ENCODE results near the gene ANKRD11.
"Not testable (repeated sequence)": the region's sequence is repeated elsewhere in the genome, so short reads cannot be mapped to it uniquely, and the experiment has no call there.

Gene ANKRD11

GRCh38 chr16:89449726-89450335, 40.5 kb downstream of the ANKRD11 start:
- DNase-seq, result no peak

- no peak for DNase-seq
These were observed 41.7 kb downstream of the ANKRD11 start for GRCh38 chr16:89448656-89449055.

GRCh38 chr16:89446975-89447293, 43.4 kb downstream of the ANKRD11 start:
- no peak for DNase-seq

- no peak for DNase-seq
These were observed 44.0 kb downstream of the ANKRD11 start for GRCh38 chr16:89446136-89446974.

DNA sequence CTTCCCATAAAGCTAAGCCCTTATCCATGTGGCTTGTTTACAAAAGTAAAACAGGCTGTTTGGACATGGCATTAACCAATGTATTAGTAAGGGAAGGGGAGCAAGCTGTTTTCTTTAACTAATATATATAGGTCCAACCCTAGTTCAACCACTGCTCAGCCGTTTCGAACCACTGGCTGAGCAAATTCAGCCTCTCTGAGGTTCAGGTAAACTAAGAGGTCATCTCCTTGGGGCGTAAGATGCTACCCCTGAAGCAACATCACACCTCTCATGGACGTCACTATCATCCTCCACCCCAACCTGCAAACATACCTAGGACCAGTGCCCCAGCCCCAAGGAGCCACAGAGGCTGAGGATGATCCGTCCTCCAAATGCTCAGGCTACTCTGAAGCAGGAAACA, 45.2 kb downstream of the ANKRD11 start:
- no peak for DNase-seq

DNA sequence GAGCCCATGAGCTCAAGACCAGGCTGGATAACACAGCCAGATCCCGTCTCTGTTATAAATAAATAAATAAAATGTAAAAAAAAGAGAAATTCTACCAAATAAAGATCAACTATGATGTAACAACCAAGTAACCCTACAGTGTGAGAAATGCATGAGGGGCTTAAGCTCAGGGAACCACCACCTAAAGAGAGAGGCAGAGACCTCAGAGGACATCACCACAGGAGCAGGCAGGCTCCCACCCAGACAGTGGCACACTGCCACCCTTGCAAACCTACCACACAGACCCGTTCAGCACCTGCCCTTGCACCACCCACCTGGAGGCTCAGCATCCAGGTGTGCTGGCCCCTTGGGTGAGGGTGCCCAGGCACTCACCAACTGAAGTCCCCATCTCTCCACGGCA, 45.6 kb downstream of the ANKRD11 start:
- no peak for DNase-seq

GRCh38 chr16:89444151-89444723, 46.1 kb downstream of the ANKRD11 start:
- no peak for DNase-seq

DNA sequence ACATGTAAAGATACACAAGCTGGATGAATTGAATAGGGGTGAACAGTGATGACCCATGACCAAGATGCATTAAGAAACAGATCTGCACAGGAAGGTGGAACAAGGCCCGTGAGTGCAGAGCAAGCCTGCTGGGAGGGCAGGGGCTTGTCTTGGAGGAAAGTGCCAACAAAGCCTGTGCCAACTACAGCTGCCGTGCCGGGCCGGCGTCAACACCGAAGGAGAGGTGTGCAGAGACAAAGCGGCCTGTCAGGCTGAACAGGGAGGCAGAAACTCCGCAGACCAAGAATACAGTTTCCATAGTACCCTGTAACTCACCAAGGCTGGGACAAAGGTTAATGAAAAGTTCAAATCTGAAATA, 46.7 kb downstream of the ANKRD11 start:
- DNase-seq, result no peak

GRCh38 chr16:89442990-89443726, 47.2 kb downstream of the ANKRD11 start:
- DNase-seq, result no peak

- DNase-seq, result no peak
These were observed 47.8 kb downstream of the ANKRD11 start for GRCh38 chr16:89442588-89442987.

DNA sequence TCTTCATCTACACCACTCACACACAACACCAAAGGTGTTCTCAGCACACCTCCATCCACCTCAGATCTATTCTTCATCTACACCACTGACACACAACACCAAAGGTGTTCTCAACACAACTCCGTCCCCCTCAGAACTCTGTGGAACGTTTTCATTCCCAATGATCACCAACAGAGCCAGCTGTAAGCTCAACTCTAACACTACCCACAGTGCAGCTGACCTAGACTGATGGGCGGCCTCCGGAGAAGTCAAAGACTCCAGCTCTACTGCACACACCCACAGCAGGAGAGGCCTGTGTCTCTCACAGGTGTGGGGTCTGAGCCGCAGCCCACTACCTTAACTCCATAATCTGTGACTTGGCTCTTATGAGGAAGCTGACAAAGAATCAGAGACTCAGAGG, 50.7 kb downstream of the ANKRD11 start:
- DNase-seq, result no peak

GRCh38 chr16:89437991-89438390, 52.4 kb downstream of the ANKRD11 start:
- DNase-seq, result no peak

GRCh38 chr16:89437251-89437987, 52.9 kb downstream of the ANKRD11 start:
- no peak for DNase-seq

DNA sequence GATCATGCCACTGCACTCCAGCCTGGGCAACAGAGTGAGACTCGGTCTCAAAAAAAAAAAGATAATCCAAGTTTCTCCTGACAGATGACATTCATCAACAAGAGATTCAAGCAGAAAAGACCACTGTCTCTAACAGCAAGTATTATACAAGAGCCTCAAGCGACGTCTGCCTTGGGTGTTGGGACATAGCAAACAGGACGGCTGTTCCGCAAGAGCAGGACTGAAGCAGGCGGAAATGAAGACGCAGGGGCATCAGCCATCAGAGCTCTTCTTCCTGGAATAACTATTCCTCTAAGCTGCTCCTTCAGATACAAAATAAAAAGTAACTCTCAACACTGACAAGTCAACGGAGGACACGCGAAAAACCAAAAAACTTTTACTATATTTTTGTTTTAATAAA, 54.0 kb downstream of the ANKRD11 start:
- no peak for DNase-seq

GRCh38 chr16:89435059-89435458, 55.3 kb downstream of the ANKRD11 start:
- DNase-seq, result not testable (repeated sequence)

GRCh38 chr16:89434490-89434889, 55.9 kb downstream of the ANKRD11 start:
- DNase-seq, result no peak

DNA sequence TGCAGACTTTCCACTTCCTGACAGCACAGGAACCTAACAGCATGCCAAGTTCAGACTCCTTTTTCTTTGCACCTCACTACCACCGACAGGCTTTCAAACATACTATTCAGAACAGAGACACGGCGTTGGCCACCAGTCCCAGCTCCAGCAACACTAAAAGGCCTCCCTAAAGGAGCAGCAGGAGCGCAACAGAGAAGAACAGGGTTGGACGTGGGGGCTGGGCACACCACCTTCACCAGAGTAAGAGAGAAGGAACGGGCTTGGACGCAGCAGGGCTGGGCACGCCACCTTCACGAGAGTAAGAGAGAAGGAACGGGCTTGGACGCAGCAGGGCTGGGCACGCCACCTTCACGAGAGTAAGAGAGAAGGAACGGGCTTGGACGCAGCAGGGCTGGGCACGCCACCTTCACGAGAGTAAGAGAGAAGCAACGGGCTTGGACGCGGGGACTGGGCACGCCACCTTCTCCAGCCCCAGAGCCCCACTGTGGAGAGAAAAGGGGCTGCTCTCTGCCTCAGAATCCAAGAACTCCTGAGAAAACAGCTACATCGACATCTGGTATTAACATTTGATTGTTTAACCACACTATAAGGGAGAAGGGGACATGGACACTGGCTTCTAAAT, 56.9 kb downstream of the ANKRD11 start:
- DNase-seq, result not testable (repeated sequence)

GRCh38 chr16:89431630-89432029, 58.7 kb downstream of the ANKRD11 start:
- no peak for DNase-seq

- no peak for DNase-seq
These were observed 59.2 kb downstream of the ANKRD11 start for GRCh38 chr16:89431158-89431584.

DNA sequence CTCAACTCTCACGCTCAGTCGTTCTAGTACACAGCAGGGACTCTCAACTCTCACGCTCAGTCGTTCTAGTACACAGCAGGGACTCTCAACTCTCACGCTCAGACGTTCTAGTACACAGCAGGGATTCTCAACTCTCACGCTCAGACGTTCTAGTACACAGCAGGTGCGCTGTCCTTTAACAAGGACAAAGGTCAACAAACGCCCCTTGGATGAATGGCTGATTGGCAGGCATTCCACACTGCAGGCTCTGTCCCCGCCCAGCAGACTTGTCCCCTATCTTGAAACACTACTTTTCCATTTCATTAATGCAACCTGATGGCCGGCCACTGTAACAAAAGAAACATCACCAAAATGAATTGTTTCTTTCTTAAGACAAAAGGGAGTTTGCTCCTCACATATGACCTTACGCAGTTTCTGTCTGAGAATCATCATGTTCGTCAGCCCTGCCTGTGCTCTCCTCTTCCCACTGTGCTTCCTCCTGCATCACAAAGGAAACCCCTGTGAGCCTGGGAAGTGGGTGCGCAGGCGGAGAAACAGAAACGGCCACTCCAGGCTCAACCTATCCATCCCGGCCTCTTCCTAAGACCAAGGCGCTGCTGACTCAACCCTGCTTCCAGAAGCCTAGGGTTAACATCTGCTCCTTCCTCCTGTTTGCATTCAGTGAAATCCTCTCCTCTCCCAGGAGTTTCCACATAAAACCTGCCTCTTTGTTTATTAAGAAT, 59.8 kb downstream of the ANKRD11 start:
- no peak for DNase-seq

- DNase-seq, result not testable (repeated sequence)
These were observed 61.8 kb downstream of the ANKRD11 start for GRCh38 chr16:89428605-89429004.

All from NCI-H774 (cell line).